HG02763 (cell line): Measurements from ENCODE around the gene SMIM24.
"Not testable (repeated sequence)": the region's sequence is repeated elsewhere in the genome, so short reads cannot be mapped to it uniquely, and the experiment has no call there.

Experiments used
- ATAC-seq: cut with Tn5 transposase; IDR thresholded peaks from one replicate; pipeline ENCODE4 v1.9.1; 2021; ENCODE audit warnings: mild to moderate bottlenecking, moderate library complexity; ENCODE audit not compliant: unreplicated experiment

Gene SMIM24

GRCh38 chr19:3457528-3458228 is 22.6 kb downstream of the SMIM24 start:
- no peak for ATAC-seq

GRCh38 chr19:3456925-3457527 is 23.3 kb downstream of the SMIM24 start:
- ATAC-seq = no peak

DNA sequence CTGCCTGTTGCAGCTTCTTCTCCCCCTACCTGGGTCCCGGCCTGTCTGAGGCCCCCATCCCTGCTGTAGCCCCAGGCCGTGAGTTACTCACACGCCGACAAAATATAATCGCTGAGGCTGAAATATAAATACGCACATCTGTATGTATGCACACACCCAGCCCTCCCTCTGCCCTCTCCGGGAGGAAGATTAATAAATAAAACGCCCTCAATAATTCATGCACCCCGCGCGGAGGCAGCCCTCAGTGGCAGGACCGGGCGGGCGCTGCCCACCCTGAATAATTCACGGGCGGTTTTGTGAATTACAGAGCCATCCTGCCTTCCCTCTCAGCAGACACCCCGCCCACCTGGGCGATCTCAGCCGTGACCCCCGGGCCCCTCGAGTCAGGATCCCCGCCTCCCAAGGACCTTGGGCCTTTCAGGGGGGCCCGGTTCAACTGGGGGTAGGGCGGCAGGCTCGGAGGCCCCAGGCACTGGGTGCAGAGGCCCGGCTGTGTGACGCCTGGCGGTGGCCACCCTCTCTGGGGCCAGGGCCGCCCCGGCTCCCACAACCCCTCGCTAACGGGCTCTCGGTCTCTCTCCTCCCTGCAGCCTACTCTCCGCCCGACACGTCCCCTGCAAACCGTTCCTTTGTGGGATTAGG is 24.2 kb downstream of the SMIM24 start:
- no peak for ATAC-seq

- no peak for ATAC-seq
These were observed 24.9 kb downstream of the SMIM24 start for GRCh38 chr19:3455393-3455955.

DNA sequence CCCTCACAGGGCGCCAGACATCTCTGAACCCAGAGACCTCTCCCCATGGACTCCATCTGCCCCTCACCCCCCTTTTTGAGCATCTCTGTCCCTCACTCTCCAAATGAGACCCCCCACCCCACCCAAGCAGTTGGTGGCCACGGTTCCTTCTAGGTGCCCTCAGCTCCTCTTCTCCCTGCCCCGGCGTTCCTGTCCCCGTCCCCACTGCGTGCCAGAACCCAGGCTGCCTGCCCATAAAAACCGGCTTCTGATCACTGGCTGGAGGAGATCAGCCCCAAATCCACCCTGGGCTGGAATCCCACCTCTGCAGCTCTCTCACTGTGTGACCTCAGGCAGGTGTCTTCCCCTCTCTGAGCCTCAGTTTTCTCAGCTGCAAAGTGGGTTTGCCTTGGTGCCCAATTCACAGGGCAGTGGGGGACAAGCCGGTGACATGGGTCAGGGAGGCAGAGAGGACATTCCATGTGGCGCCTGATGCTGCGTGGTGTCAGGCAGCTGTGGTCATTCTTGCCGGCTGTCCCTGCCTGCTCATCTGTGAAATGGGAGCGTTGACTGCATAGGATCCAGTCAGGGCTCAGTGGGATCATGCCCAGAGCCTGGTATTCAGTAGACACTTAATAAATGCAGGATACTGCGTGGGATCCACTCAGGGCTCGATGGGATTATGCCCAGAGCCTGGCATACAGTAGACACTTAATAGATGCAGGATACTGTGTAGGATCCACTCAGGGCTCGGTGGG is 25.5 kb downstream of the SMIM24 start:
- ATAC-seq = no peak

DNA sequence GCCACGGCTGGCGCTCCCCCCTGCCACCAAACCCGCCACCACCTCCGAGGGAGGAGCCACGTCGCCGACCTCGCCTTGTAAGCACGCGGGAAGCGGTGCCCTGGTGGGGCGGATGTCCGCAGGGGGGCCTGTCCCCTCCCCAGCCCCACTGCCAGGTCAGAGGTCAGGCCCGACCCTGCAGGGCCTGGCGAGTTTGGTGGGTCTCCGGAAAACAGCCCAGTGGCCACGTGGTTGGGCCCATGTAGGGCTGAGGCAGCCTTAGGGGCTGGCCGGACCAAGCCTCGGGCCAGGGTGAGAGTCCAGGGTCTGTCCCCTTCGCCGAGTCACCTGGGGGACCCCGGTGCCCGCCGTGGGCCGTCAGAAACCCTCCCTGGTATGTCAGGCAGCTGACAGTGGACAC is 26.5 kb downstream of the SMIM24 start:
- no peak for ATAC-seq

DNA sequence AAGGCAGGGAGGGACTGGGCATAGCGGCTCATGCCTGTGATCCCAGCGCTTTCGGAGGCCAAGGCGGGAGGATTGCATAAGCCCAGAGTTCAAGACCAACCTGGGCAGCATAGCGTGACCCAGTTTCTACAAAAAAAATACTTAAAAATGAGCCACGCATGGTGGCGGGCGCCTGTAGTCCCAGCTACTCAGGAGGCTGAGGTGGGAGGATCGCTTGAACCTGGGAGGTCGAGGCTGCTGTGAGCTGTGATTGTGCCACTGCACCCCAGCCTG is 27.4 kb downstream of the SMIM24 start:
- not testable (repeated sequence) for ATAC-seq

DNA sequence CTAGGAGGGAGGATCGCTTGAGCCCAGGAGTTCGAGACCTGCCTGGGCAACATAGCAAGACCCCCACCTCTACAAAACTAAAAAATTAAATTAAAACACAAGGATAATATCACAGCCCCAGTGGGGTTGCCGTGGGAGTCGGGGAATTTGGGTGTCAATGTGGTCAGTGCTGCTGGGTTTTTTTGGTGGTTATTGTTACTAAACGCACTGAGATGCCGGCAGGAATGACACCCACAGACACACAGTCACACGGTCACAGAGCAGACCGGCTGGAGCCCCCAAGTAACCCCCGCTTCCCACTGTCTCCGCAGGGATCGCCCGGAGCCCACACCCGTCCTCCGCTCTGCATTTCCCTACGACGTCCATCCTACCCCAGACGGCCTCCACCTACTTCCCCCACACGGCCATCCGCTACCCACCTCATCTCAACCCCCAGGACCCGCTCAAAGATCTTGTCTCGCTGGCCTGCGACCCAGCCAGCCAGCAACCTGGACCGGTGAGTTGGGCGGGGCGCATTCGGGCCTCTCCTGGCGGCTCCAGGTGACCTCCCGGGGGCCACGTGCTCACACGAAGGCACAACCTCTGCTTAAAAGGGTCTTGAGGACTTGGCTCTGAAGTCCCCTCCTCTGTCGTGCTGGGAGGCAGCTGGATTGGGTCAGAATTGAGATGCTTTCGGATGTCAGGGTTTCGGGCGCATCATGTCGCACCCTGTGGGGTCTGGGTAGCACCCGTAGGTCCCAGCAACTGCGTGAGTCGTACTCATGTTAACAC is 28.0 kb downstream of the SMIM24 start:
- ATAC-seq = no peak

DNA sequence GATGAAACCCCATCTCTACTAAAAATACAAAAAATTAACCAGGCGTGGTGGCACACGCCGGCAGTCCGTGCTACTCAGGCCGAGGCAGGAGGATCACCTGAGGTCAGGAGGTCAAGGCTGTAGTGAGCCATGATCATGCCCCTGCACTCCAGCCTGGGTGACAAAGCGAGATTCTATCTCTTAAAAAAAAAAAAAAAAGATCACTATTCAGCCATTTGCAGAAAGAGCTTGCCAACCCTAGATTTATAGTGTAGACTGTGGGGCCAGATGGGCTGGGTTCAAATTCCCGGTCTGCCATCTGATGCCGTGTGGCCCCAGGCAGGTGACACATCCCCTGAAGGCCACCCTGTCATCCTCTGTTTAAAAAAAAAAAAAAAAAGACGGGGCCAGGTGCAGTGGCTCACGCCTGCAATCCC is 28.9 kb downstream of the SMIM24 start:
- ATAC-seq = no peak

DNA sequence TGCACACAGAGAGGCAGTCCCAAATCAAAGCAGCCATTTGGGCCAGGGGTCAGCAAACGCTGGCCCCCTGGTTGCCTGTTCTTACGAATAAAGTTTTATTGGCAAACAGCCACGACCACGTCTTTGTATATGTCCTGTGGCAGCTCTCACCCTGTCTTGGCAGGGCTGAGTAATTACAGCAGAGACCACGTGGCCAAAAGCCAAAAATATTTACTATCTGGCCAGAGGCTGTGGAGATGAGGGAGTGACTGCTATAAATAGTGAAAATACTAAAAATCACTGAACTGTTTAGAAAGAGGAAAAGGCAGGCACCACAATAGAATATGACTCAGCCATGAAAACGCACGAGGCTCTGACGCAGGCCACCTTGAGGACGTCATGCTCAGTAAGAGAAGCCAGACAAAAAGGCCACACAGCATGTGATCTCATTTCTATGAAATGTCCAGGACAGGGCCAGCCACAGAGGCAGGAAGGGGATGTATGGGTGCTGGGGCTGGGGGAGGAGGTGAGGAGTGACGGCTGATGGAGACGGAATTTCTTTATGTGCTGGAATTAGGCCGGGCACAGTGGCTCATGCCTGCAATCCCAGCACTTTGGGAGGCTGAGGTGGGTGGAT is 29.4 kb downstream of the SMIM24 start:
- no peak for ATAC-seq

GRCh38 chr19:3448616-3449334 is 31.6 kb downstream of the SMIM24 start:
- no peak for ATAC-seq

DNA sequence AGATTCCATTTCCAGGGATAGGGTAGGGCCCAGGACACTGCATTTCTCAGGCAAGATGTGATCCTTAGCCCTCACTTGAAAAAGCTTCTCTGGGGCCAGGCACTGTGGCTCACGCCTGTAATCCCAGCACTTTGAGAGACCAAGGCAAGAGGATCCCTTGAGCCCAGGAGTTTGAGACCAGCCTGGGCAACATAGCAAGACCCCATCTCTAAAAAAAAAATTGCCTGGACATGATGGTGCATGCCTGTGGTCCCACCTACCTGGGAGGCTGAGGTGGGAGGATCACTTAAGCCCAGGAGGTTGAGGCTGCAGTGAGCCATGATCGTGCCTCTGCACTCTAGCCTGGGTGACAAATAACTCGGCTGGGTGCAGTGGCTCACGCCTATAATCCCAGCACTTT is 33.7 kb downstream of the SMIM24 start:
- not testable (repeated sequence) for ATAC-seq

GRCh38 chr19:3444695-3445234 is 35.6 kb downstream of the SMIM24 start:
- ATAC-seq = no peak

DNA sequence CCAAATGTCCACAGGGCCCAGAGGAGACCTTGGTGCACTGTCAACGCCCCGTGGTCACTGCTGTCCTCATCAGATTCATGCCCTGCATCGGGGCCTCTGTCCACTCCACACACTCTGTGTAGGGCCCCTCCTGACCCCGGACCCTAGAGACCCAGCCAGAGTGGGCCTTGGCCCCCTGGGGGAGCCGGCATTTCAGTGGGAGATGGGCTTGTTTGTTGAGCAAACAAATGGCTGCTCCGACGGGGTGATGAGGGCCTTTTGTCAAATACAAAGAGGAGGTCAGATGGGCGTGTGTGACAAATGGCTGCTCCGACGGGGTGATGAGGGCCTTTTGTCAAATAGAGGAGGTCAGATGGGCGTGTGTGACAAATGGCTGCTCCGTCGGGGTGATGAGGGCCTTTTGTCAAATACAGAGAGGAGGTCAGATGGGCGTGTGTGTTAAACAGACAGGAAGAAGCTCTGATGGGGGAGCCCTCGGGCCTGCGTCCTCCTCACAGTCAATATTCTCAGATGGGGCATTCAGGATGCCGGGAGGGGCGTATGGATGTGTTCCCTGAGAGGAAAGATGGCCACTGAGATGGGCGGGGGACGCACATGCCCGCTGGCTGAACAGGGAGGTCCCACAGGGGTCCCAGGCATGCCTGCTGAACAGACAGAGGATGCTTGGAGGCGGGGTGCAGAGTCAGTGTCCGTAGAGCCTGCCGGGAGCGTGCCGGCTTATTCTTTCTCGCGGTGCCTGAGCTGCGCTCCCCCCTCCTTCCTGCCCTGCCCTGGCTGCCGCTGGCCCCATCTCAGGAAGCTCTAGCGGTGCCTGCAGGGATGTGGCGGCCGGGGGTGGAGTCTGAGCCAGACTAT is 36.3 kb downstream of the SMIM24 start:
- no peak for ATAC-seq

- no peak for ATAC-seq
These were observed 37.7 kb downstream of the SMIM24 start for GRCh38 chr19:3442487-3443071.

DNA sequence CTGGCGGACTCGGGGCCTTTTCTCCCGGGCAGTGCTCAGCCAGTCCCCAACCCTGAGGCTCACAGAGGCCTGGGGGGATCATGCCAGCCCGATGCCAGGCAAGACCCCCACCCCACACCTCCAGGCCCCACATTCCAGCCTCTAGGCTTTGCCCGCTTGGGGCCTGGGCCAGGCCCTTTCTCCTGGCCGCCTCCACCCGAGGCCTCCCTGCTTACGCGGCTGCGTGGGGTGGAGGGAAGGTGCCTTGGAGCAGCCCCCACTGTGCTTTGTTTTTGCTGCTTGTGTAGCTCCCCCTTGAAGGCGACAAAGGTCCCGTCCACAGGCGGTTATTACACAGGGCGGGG is 38.4 kb downstream of the SMIM24 start:
- no peak for ATAC-seq

DNA sequence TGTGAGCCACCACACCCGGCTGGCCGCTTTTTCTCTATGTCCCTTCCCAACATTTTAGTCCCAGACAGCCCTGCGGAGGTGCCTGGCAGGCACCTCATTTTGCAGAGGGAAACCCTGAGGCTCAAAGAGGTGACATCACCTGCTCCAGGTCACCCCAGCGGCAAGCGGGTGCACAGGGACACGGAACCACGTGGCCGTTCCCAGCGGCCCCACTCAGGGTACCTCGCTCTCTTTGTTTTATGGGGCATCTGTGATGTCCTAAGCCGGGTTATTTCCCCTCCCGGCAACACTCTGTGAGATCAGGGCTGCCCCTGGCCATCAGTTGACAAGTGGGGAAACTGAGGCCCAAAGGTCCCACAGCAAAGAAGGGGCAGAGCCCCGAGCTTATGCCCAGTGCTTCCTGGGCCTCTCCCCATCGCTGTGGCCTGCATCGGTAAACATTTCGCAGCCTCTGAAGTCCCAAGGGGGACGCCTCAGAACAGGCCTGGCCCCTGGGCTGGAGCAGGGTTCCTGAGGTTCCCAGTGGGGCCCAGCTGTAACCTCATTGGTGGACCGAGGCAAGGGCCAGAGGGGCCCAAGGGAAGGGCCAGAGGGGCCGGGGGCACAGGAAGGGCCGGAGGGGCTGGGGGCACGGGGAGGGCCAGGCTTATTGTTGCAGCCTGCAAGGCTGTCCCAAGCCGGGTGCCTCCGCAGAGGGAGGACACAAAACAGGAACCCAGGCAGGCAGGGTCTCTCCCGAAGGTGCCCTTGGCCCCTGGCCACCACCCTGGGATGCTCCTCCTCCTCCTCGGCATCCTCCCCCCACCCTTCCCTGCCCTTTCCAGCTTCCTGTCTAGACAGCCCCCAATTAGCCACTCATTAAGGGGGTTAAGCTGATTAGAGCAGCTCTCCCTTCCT is 39.0 kb downstream of the SMIM24 start:
- ATAC-seq = no peak
